ENCODE results near the gene CACFD1.

DNA sequence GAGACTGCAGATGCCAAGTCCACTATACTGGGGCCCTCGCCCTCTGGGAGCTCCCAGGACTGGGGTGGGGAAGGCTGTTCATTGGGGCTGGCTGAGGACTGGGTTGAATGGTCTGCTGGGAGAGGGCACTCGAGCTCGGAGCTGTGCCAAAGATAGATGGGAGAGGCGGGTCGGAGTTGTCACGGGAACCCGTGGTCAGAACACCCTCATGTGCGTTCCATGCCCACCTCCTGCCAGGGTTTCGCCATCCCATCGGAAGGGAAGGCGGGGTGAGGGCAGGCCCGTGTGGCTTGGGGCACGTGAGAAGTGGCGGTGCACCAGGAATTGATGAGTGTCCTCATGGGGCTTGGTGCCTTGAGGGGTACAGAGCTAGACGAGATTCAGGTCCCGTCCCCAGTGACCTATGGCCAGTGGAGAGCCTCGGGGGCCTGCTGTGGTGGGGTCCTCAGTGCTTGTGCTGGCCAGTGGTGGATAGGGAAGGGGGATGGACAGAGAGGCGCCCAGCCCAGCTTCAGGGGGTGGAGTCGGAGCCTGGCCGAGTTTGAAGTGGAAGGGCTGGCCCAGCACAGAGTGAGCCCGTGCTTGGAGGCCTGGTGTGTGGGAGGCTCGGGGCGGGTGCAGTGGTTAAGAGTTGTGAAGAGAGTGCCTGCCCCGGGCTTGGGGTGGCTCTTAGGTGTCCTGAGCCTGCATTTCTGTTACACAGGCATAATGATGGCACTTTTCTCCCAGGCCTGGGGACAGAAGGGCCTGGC, 4.3 kb downstream of the CACFD1 start:
- TF ChIP-seq, protein P1, sequence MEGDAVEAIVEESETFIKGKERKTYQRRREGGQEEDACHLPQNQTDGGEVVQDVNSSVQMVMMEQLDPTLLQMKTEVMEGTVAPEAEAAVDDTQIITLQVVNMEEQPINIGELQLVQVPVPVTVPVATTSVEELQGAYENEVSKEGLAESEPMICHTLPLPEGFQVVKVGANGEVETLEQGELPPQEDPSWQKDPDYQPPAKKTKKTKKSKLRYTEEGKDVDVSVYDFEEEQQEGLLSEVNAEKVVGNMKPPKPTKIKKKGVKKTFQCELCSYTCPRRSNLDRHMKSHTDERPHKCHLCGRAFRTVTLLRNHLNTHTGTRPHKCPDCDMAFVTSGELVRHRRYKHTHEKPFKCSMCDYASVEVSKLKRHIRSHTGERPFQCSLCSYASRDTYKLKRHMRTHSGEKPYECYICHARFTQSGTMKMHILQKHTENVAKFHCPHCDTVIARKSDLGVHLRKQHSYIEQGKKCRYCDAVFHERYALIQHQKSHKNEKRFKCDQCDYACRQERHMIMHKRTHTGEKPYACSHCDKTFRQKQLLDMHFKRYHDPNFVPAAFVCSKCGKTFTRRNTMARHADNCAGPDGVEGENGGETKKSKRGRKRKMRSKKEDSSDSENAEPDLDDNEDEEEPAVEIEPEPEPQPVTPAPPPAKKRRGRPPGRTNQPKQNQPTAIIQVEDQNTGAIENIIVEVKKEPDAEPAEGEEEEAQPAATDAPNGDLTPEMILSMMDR (IDR thresholded peaks at IDR 0.05): no peak
- no peak for TF ChIP-seq POLR2A (IDR thresholded peaks at IDR 0.05)

Data from Peyer's patch (tissue), 4 donors.